GM11168 (cell line): Measurements from ENCODE around the gene IQSEC3.

Experiments used
- in situ Hi-C: fragments of 300-500 bp; cut with MboI; formaldehyde crosslinking; loops from one replicate; pipeline ENCODE4 v1.12.0; 2022; ENCODE audit warnings: low sequenced_read_pairs; ENCODE audit not compliant: unreplicated experiment

The IQSEC3 gene

GRCh38 chr12:227286-227915 is 160.8 kb downstream of the IQSEC3 start:
- in situ Hi-C loops: no loop called here
